Spleen (tissue), 11 donors: ENCODE measurements around the gene KAT14. TPM values are rescaled to one million over a fixed set of nuclear protein-coding genes. Genes with fewer than 3 reads are reported as not detected.
"Not testable (repeated sequence)": the region's sequence is repeated elsewhere in the genome, so short reads cannot be mapped to it uniquely, and the experiment has no call there.

Experiments used
- DNase-seq: peaks from one replicate; pipeline ENCODE4 v3.0.0-alpha.2; 2020
- H3K27ac ChIP-seq, 8 donors: fragments of 200-600 bp; sonication (generic) in 7 of 8; 1 replicate in 4 of 8; 2 replicates in 4 of 8; pipeline versions ENCODE4 v1.5.0 to v1.8.0; 2016 to 2021; ENCODE audit warnings: inconsistent platforms in 4 of 8, mild to moderate bottlenecking in 4 of 8, moderate library complexity in 1 of 8
- H3K27me3 ChIP-seq, 7 donors: fragments of 200-600 bp; sonication (generic) in 6 of 7; replicated peaks in 1 of 7; 1 replicate in 4 of 7; 2 replicates in 3 of 7; pipeline versions ENCODE4 v1.5.0 to v1.8.0; 2016 to 2021; ENCODE audit warnings: inconsistent platforms in 3 of 7, mild to moderate bottlenecking in 1 of 7
- H3K36me3 ChIP-seq, 6 donors: fragments of 200-600 bp; sonication (generic) in 5 of 6; 1 replicate in 4 of 6; 2 replicates in 2 of 6; pipeline versions ENCODE4 v1.5.0 to v1.8.0; 2016 to 2021; ENCODE audit warnings: inconsistent platforms in 2 of 6
- H3K4me1 ChIP-seq, 6 donors: fragments of 200-600 bp; sonication (generic) in 5 of 6; 1 replicate in 3 of 6; 2 replicates in 3 of 6; pipeline versions ENCODE4 v1.5.0 to v1.8.0; 2016 to 2021; ENCODE audit warnings: inconsistent platforms in 3 of 6
- H3K4me3 ChIP-seq, 8 donors: fragments of 200-600 bp; sonication (generic) in 7 of 8; 1 replicate in 4 of 8; 2 replicates in 4 of 8; pipeline versions ENCODE4 v1.5.0 to v1.8.0; 2016 to 2021; ENCODE audit warnings: inconsistent platforms in 4 of 8, mild to moderate bottlenecking in 4 of 8, moderate library complexity in 2 of 8
- H3K9me3 ChIP-seq, 8 donors: fragments of 200-600 bp; sonication (generic) in 7 of 8; 1 replicate in 4 of 8; 2 replicates in 4 of 8; pipeline versions ENCODE4 v1.5.0 to v1.8.0; 2016 to 2021; ENCODE audit warnings: inconsistent platforms in 4 of 8
- POLR2A ChIP-seq, 3 donors: fragments of 450-650 bp; IDR thresholded peaks; one replicate each; pipeline ENCODE4 v1.5.1; 2017; ENCODE audit warnings: antibody characterized with exemption in 3 of 3, mild to moderate bottlenecking in 1 of 3
- POLR2AphosphoS5 ChIP-seq, 3 donors: sonication (generic); formaldehyde crosslinking; IDR thresholded peaks; one replicate each; pipeline ENCODE4 v1.5.1; 2017; ENCODE audit warnings: antibody characterized with exemption in 3 of 3
- WGBS, 5 donors: extraction: QIAGEN DNeasy Blood & Tissue Kit in 3 of 5; methylation state at CpG; one replicate each; pipeline versions ENCODE4 v1.1.5 to v1.1.7; 2013 to 2018; 5-methylcytosine and 5-hydroxymethylcytosine counted together
- intact Hi-C: fragments of 100-400 bp; cut with DNase I; formaldehyde crosslinking; loops from one replicate; pipeline ENCODE4 v1.15.0; 2023; ENCODE audit warnings: low total_unique reads
- polyA plus RNA-seq, 3 donors: library from polyadenylated mRNA; stranded (reverse); fragments of 200-250 nt; gene quantifications; one replicate each; pipeline ENCODE4 v1.2.1, GENCODE V29; 2013
- total RNA-seq, 7 donors: library from RNA; depleted of rRNA in 3 of 7; stranded (reverse); fragments of >200 nt in 3 of 7; fragmentation: NEBNext Ultra II Directional in 4 of 7; extraction: Animal tissue kit (Norgen Biotek cat#: 25700) in 4 of 7; gene quantifications; one replicate each; pipeline versions ENCODE4 v1.1.0 to v1.2.1, GENCODE V29; 2016 to 2021
- TF ChIP-seq, protein P1 (sequence below), 11 experiments: fragments of 200-600 bp in 7 of 11; fragments of 450-650 bp in 4 of 11; sonication (generic) in 4 of 11; IDR thresholded peaks in 8 of 11; conservative IDR thresholded peaks in 3 of 11; 1 replicate in 7 of 11; 2 replicates in 4 of 11; pipeline versions ENCODE4 v1.4.0 to v1.8.0; 2016 to 2021; ENCODE audit warnings: antibody characterized with exemption in 11 of 11, inconsistent platforms in 4 of 11, mild to moderate bottlenecking in 1 of 11
- donor health status: healthy with polysubstance abuse.
- donor health status: DM: no; HTN: no; CAD: no; lungs with moderate emphysema.
- donor health status: DM: no; HTN: no; CAD: no.
- donor health status: Bipolar disorder and iron deficiency.
- donor health status: healthy.
- donor health status: DM: no; HTN: no; CAD: no.
- donor health status: DM: yes; HTN: yes; CAD: no.

The KAT14 gene
- total and polyA plus RNA-seq, 10 donors: 6.3 to 18.2 (median 13.2) TPM

DNA sequence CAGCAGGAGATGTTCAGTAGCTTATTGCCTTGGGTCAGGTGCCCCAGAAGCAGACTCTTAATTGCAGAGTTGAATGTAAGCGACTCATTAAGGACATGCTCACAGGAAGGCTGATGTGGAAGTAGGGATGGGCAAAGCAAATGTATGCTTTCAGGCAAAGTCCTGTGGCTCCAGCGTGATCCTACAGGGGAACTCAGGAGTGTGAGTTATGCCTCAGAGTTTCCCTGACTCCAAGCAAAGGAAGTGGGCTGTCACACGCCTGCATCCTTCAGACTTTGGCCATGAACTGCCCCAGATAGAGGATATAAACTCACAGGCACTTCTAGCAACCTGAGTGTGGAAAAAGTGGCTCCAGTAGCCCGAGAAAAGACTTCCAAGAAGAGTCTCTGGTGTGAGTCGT, 85.7 kb downstream of the KAT14 start:
- Histone ChIP-seq H3K9me3 (no peaks in the 10 kb centered on the region), H3K27ac (no peak overlapping the region), H3K4me3 (no peak overlapping the region), H3K27me3 (peaks cover 0 to 6% (median 0%) of the 10 kb centered on the region in 7 donors), H3K36me3 (no peaks in the 10 kb centered on the region), H3K4me1 (no peaks in the 10 kb centered on the region)
- TF ChIP-seq POLR2A (IDR thresholded peaks at IDR 0.05): no peak
- TF ChIP-seq POLR2AphosphoS5 (IDR thresholded peaks at IDR 0.05): no peak
- TF ChIP-seq, protein P1, sequence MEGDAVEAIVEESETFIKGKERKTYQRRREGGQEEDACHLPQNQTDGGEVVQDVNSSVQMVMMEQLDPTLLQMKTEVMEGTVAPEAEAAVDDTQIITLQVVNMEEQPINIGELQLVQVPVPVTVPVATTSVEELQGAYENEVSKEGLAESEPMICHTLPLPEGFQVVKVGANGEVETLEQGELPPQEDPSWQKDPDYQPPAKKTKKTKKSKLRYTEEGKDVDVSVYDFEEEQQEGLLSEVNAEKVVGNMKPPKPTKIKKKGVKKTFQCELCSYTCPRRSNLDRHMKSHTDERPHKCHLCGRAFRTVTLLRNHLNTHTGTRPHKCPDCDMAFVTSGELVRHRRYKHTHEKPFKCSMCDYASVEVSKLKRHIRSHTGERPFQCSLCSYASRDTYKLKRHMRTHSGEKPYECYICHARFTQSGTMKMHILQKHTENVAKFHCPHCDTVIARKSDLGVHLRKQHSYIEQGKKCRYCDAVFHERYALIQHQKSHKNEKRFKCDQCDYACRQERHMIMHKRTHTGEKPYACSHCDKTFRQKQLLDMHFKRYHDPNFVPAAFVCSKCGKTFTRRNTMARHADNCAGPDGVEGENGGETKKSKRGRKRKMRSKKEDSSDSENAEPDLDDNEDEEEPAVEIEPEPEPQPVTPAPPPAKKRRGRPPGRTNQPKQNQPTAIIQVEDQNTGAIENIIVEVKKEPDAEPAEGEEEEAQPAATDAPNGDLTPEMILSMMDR (IDR thresholded peaks at IDR 0.05 in 8 of 11, conservative IDR thresholded peaks at IDR 0.05 in 3 of 11): no peak
- intact Hi-C loops: no loop called here
- 39 to 72% (median 58%) methylated on average over 5 of the region's 5 CpGs for WGBS, 5 donors
- DNase-seq: no peak

DNA sequence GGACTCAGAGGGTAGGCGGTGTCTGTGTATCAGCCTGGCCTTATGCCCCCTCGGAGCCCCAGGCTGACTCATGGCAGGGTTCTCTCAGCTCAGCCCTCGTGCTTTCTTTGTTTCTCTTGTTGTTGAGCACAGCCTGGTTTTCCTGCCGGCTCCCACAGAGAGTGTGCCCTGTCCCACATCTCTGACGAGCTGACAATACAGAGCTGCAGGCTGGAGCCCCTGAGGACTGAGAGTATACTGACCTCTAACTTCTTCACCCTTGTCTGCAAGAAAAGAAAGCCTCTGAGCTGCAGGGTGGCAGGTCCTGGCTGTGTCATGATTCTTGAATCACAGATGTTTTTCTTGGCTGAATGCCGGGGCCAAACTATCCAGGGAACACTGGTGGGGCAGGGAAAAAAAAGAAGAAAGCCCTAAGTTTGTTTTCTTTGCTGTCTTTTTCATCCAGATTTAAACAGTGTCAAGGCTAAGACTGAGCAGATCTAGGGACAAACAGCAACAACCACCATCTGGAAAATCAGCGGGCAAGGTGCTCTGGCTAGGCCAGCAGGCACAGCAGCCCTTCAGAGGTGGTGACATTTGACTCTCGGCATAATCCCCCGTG, 87.4 kb downstream of the KAT14 start:
- no peaks in the 10 kb centered on the region for H3K36me3 ChIP-seq
- no peak overlapping the region for H3K27ac ChIP-seq
- intact Hi-C loops: no loop called here
- H3K4me3 ChIP-seq: no peak overlapping the region
- no peaks in the 10 kb centered on the region for H3K9me3 ChIP-seq
- no peak for DNase-seq
- TF ChIP-seq, protein P1 (IDR thresholded peaks at IDR 0.05 in 8 of 11, conservative IDR thresholded peaks at IDR 0.05 in 3 of 11): no peak
- TF ChIP-seq POLR2A (IDR thresholded peaks at IDR 0.05) (no peak), POLR2AphosphoS5 (IDR thresholded peaks at IDR 0.05) (no peak)
- peaks cover 0 to 6% (median 0%) of the 10 kb centered on the region in 7 donors for H3K27me3 ChIP-seq
- H3K4me1 ChIP-seq: no peaks in the 10 kb centered on the region
- WGBS, 5 donors: 39 to 61% (median 47%) methylated on average over 9 of the region's 9 CpGs

DNA sequence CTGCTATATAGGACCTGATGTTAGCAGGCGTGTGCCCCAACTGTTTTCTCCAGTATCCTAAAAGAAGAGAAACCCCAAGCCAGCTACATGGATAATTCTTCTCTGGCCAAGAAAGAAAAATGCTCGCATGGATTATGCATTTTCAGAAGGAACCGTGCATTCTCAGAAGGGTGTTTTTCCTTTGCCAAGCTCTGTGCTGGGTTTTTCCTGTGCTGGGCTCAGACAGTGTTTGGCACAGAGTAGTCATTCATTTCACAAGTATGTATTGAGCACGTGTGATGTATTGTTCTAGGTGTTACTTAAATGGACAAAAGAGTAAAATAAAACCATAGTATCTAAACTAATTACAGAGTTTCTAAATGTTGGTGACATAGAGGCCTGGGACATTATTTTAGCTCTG, 88.0 kb downstream of the KAT14 start:
- no peak for DNase-seq
- TF ChIP-seq, protein P1 (IDR thresholded peaks at IDR 0.05 in 8 of 11, conservative IDR thresholded peaks at IDR 0.05 in 3 of 11): no peak
- TF ChIP-seq POLR2A (IDR thresholded peaks at IDR 0.05): no peak
- no peak for TF ChIP-seq POLR2AphosphoS5 (IDR thresholded peaks at IDR 0.05)
- H3K27ac ChIP-seq: no peak overlapping the region
- H3K27me3 ChIP-seq: peaks cover 0 to 6% (median 0%) of the 10 kb centered on the region in 7 donors
- no peaks in the 10 kb centered on the region for H3K9me3 ChIP-seq
- H3K36me3 ChIP-seq: no peaks in the 10 kb centered on the region
- H3K4me3 ChIP-seq: no peak overlapping the region
- no peaks in the 10 kb centered on the region for H3K4me1 ChIP-seq
- WGBS, 5 donors: 64 to 89% (median 76%) methylated on average over 4 of the region's 4 CpGs
- intact Hi-C loops: no loop called here

DNA sequence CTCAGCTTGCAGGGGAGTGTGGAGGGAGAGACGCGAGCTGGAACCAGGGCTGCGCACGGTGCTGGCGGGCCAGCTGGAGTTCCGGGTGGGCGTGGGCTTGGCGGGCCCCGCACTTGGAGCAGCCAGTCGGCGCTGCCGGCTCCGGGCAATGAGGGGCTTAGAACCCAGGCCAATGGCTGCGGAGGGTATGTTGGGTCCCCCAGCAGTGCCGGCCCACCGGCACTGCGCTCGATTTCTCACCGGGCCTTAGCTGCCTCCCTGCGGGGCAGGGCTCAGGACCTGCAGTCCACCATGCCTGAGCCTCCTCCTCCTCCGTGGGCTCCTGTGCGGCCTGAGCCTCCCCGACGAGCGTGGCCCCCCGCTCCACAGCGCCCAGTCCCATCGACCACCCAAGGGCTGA, 89.1 kb downstream of the KAT14 start:
- H3K4me3 ChIP-seq, H3K4me1 ChIP-seq, H3K9me3 ChIP-seq, intact Hi-C loops, H3K27me3 ChIP-seq, DNase-seq, H3K36me3 ChIP-seq, H3K27ac ChIP-seq: not testable (repeated sequence)
- 90 to 95% (median 93%) methylated on average over 20 to 28 of the region's 28 CpGs for WGBS, 5 donors
